K562 (cell line): ENCODE data around the gene RAB21. TPM values are rescaled to one million over a fixed set of nuclear protein-coding genes. Genes with fewer than 3 reads are reported as not detected.

Experiments used
- ATAC-seq: fragments of 200-7000 bp; cut with Tn5 transposase; 3 replicates; pipeline ENCODE4 v1.9.1; 2020; ENCODE audit warnings: moderate library complexity
- BruUV-seq: library from RNA; stranded (reverse); fragments of 400-500 nt; replicated peaks from 2 replicates; lab custom pipeline; 2021; lab: Mats Ljungman, UMichigan
- CTCF ChIA-PET: fragments of 300-600 bp; formaldehyde crosslinking; extraction: SDS; loops from one replicate; lab custom pipeline; 2021; ENCODE audit warnings: low intra/inter-chr PET ratio; lab: Yijun Ruan, JAX
- POLR2A ChIA-PET: fragments of 300-600, 350-650 bp; sonication (Branson Sonifier 250); formaldehyde crosslinking; extraction: SDS; loops from one replicate; lab custom pipeline; 2021; ENCODE audit warnings: antibody characterized with exemption, inconsistent platforms; lab: Yijun Ruan, JAX
- DNase-seq, 4 experiments: peaks; one replicate each; pipeline versions ENCODE4 v3.0.0 to v3.0.0-alpha.2; 2011 to 2018; ENCODE audit warnings: low spot score in 3 of 4, mixed read lengths in 3 of 4; ENCODE audit errors: extremely low read depth in 1 of 4
- FAIRE-seq: peaks from 2 replicates; lab custom pipeline; 2011; peaks lifted over from hg19 to GRCh38; lab: Jason Lieb, UNC
- H2AFZ ChIP-seq: 2 replicates; pipeline ENCODE4 v1.6.0; 2011; ENCODE audit warnings: low read depth, low read length, control low read depth, inconsistent platforms
- H3K27ac ChIP-seq: fragments of 200-600 bp; 3 replicates; pipeline ENCODE4 v1.8.0; 2011; ENCODE audit warnings: low read depth, mild to moderate bottlenecking, control low read depth, inconsistent platforms, low read length, moderate library complexity, mixed read lengths; ENCODE audit errors: extremely low read depth
- H3K27me3 ChIP-seq, 2 experiments: fragments of 300-600 bp in 1 of 2; 2 replicates in 1 of 2; 3 replicates in 1 of 2; pipeline versions ENCODE4 v1.6.0 to v1.8.0; 2011; ENCODE audit warnings: inconsistent platforms in 2 of 2, low read length in 2 of 2, mild to moderate bottlenecking in 1 of 2, mixed read lengths in 1 of 2, moderate library complexity in 1 of 2; ENCODE audit not compliant: control insufficient read depth in 2 of 2, insufficient read depth in 2 of 2
- H3K36me3 ChIP-seq: fragments of 300-600 bp; 3 replicates; pipeline ENCODE4 v1.8.0; 2011; ENCODE audit warnings: mild to moderate bottlenecking, low read length, inconsistent platforms; ENCODE audit not compliant: control insufficient read depth, insufficient read depth
- H3K4me1 ChIP-seq, 2 experiments: fragments of 200-600 bp in 1 of 2; replicated peaks in 1 of 2; 2 replicates in 1 of 2; 3 replicates in 1 of 2; pipeline versions ENCODE4 v1.5.1 to v1.8.0; 2011; ENCODE audit warnings: inconsistent platforms in 2 of 2, low read length in 2 of 2, mild to moderate bottlenecking in 1 of 2, mixed read lengths in 1 of 2, moderate library complexity in 1 of 2; ENCODE audit not compliant: control insufficient read depth in 2 of 2, insufficient read depth in 2 of 2
- H3K4me2 ChIP-seq: 2 replicates; pipeline ENCODE4 v1.6.1; 2011; ENCODE audit warnings: low read length, control low read depth, inconsistent platforms, mixed read lengths; ENCODE audit not compliant: insufficient read depth
- H3K4me3 ChIP-seq: fragments of 200-600 bp; sonication (generic), shearing (Covaris generic); 2 replicates; pipeline ENCODE4 v1.5.1; 2016; ENCODE audit warnings: control low read depth, inconsistent platforms
- H3K79me2 ChIP-seq: fragments of 200-600 bp; 3 replicates; pipeline ENCODE4 v1.8.0; 2011; ENCODE audit warnings: low read length, inconsistent platforms; ENCODE audit not compliant: control insufficient read depth, insufficient read depth
- H3K9ac ChIP-seq, 2 experiments: 2 replicates each; pipeline versions ENCODE4 v1.6.0 to v1.6.1; 2011; ENCODE audit warnings: low read depth in 2 of 2, low read length in 2 of 2, control low read depth in 1 of 2, inconsistent platforms in 1 of 2, mild to moderate bottlenecking in 1 of 2, mixed read lengths in 1 of 2; ENCODE audit not compliant: insufficient read depth in 1 of 2
- H3K9me1 ChIP-seq: one replicate; pipeline ENCODE4 v1.6.0; 2011; ENCODE audit warnings: inconsistent platforms, mild to moderate bottlenecking, low read length, moderate library complexity; ENCODE audit not compliant: control insufficient read depth, insufficient read depth
- H3K9me3 ChIP-seq: replicated peaks from 2 replicates; pipeline ENCODE4 v1.5.1; 2011; ENCODE audit warnings: low read depth, low read length, inconsistent platforms; ENCODE audit not compliant: control insufficient read depth, insufficient read depth
- H4K20me1 ChIP-seq: replicated peaks from 2 replicates; pipeline ENCODE4 v1.6.1; 2011; ENCODE audit warnings: low read length, inconsistent platforms, mixed read lengths; ENCODE audit not compliant: control insufficient read depth, insufficient read depth
- CBFB ChIP-seq: sonication (generic); formaldehyde crosslinking; IDR thresholded peaks from 2 replicates; pipeline ENCODE4 v1.4.0; 2020; ENCODE audit warnings: mild to moderate bottlenecking, missing genetic modification reagents
- RBM17 ChIP-seq: fragments of 200-400 bp; formaldehyde crosslinking; IDR thresholded peaks from 2 replicates; pipeline ENCODE4 v1.6.1; 2017; ENCODE audit warnings: low read depth, mild to moderate bottlenecking, low read length, borderline replicate concordance
- SMARCC2 ChIP-seq: fragments of 450-650 bp; IDR thresholded peaks from 2 replicates; pipeline ENCODE4 v1.6.1; 2017; ENCODE audit warnings: antibody characterized with exemption, moderate library complexity, mild to moderate bottlenecking, low read depth
- WGBS: fragments of 100-300 bp; shearing (Covaris generic); methylation state at CpG from one replicate; pipeline ENCODE4 v1.1.6; 2016; ENCODE audit warnings: low coverage, mixed read lengths; ENCODE audit not compliant: insufficient coverage; ENCODE audit errors: missing lambda C conversion rate; 5-methylcytosine and 5-hydroxymethylcytosine counted together
- in situ Hi-C: fragments of 300-500 bp; cut with MboI; formaldehyde crosslinking; loops from 4 replicates; pipeline ENCODE4 v1.15.0; 2018; ENCODE audit warnings: inconsistent platforms, mixed read lengths
- intact Hi-C: fragments of 100-400 bp; cut with micrococcal nuclease; formaldehyde crosslinking; loops from 2 replicates; pipeline ENCODE4 v1.14.2; 2022
- polyA plus RNA-seq, 8 experiments: library from polyadenylated mRNA; depleted of rRNA in 4 of 8; stranded (reverse) in 5 of 8; unstranded in 3 of 8; fragments of >200 nt; fragmentation: Nextera tagmentation in 2 of 8; fragmentation: Illumina TruSeq in 1 of 8; extraction: Ambion mirVana in 2 of 8; extraction: Trizol in 1 of 8; gene quantifications; 2 replicates each; pipeline versions ENCODE4 v1.2.1 to v1.2.3, GENCODE V29; 2011 to 2014; ENCODE audit warnings: inconsistent platforms in 1 of 8, missing spikeins in 1 of 8
- total RNA-seq, 7 experiments: library from RNA; depleted of rRNA in 6 of 7; stranded (reverse); fragments of >200 nt in 6 of 7; fragmentation: Illumina TruSeq in 2 of 7; extraction: Trizol in 2 of 7; gene quantifications; 2 replicates each; pipeline versions ENCODE4 v1.2.1 to v1.2.3, GENCODE V29; 2011 to 2021; ENCODE audit warnings: low replicate concordance in 1 of 7
- TF ChIP-seq, protein P1 (sequence below), 3 experiments: fragments of 200-800 bp in 1 of 3; fragments of 250-450 bp in 1 of 3; fragments of 450-650 bp in 1 of 3; sonication (Bioruptor Pico) in 1 of 3; sonication (Bioruptor generic) in 1 of 3; formaldehyde crosslinking in 1 of 3; IDR thresholded peaks; 2 replicates each; pipeline versions ENCODE4 v1.6.1 to v1.8.0; 2016 to 2022; ENCODE audit warnings: mild to moderate bottlenecking in 2 of 3, missing genetic modification characterization in 2 of 3, missing compliant biosample characterization in 1 of 3, moderate library complexity in 1 of 3
- TF ChIP-seq, protein P2 (sequence below), 2 experiments: fragments of 200-800 bp in 1 of 2; sonication (Bioruptor generic) in 1 of 2; sonication (generic) in 1 of 2; formaldehyde crosslinking in 1 of 2; IDR thresholded peaks in 1 of 2; conservative IDR thresholded peaks in 1 of 2; 2 replicates each; pipeline versions ENCODE4 v1.5.0 to v1.6.1; 2016 to 2020; ENCODE audit warnings: missing compliant biosample characterization in 1 of 2, missing genetic modification characterization in 1 of 2, missing genetic modification reagents in 1 of 2
- TF ChIP-seq, protein P3 (sequence below): IDR thresholded peaks from 3 replicates; pipeline ENCODE4 v1.6.1; 2011; ENCODE audit warnings: borderline replicate concordance, mild to moderate bottlenecking, moderate library complexity; ENCODE audit not compliant: insufficient read length; ENCODE audit errors: extremely low read depth

The RAB21 gene
- total and polyA plus RNA-seq, 9 of the 15 experiments (the other 6 are each of a cell fraction or from before 2014, with no cell fraction given): 5.3 to 45.6 (median 19.6) TPM

DNA sequence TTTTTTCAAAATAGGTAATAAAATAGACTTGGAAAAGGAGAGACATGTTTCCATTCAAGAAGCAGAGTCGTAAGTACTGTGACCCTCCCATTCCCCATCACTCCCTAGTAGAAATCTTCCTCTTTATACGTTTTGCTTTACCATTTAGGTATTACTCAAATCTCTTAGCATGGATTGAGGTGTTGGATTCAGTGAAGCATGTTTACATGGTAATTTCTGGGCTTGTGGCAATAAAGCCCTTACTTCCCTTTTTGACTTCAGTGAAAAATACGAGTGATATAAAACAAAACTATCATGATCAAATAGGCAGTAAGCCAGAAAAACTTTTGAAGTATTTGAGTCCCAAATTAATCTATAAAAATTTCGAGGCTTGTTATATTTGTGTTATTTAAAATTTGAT lies 27.4 kb downstream of the RAB21 start:
- intact Hi-C loops: loop anchor here (10.0 kb wide), 1 partner anchor 233 kb away; no protein-coding TSS in a partner anchor
- WGBS: 77% methylated on average over 4 of the region's 4 CpGs
- no peak for FAIRE-seq

More for the DNA sequence above, 27.4 kb downstream of the RAB21 start:
- Histone ChIP-seq H3K9me1 (peaks cover 3% of the 10 kb centered on the region), H3K4me3 (no peak overlapping the region), H4K20me1 (no peaks in the 10 kb centered on the region), H3K4me2 (no peak overlapping the region), H3K79me2 (peaks cover 4% of the 10 kb centered on the region; the same call in 1 of the 3 replicates), H2AFZ (no peak overlapping the region), H3K27ac (no peak overlapping the region), H3K4me1 (no peaks in the 10 kb centered on the region; a peak in 2 of 5 replicates), H3K27me3 (no peaks in the 10 kb centered on the region), H3K36me3 (peaks cover 64% of the 10 kb centered on the region), H3K9me3 (no peaks in the 10 kb centered on the region), H3K9ac (no peak overlapping the region)
- TF ChIP-seq, protein P1, sequence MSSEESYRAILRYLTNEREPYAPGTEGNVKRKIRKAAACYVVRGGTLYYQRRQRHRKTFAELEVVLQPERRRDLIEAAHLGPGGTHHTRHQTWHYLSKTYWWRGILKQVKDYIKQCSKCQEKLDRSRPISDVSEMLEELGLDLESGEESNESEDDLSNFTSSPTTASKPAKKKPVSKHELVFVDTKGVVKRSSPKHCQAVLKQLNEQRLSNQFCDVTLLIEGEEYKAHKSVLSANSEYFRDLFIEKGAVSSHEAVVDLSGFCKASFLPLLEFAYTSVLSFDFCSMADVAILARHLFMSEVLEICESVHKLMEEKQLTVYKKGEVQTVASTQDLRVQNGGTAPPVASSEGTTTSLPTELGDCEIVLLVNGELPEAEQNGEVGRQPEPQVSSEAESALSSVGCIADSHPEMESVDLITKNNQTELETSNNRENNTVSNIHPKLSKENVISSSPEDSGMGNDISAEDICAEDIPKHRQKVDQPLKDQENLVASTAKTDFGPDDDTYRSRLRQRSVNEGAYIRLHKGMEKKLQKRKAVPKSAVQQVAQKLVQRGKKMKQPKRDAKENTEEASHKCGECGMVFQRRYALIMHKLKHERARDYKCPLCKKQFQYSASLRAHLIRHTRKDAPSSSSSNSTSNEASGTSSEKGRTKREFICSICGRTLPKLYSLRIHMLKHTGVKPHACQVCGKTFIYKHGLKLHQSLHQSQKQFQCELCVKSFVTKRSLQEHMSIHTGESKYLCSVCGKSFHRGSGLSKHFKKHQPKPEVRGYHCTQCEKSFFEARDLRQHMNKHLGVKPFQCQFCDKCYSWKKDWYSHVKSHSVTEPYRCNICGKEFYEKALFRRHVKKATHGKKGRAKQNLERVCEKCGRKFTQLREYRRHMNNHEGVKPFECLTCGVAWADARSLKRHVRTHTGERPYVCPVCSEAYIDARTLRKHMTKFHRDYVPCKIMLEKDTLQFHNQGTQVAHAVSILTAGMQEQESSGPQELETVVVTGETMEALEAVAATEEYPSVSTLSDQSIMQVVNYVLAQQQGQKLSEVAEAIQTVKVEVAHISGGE (CRISPR knock-in tag; IDR thresholded peaks at IDR 0.05): no peak
- TF ChIP-seq SMARCC2: no peak
- TF ChIP-seq, protein P2, sequence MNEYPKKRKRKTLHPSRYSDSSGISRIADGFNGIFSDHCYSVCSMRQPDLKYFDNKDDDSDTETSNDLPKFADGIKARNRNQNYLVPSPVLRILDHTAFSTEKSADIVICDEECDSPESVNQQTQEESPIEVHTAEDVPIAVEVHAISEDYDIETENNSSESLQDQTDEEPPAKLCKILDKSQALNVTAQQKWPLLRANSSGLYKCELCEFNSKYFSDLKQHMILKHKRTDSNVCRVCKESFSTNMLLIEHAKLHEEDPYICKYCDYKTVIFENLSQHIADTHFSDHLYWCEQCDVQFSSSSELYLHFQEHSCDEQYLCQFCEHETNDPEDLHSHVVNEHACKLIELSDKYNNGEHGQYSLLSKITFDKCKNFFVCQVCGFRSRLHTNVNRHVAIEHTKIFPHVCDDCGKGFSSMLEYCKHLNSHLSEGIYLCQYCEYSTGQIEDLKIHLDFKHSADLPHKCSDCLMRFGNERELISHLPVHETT (CRISPR knock-in tag; conservative IDR thresholded peaks at IDR 0.05 in 1 of 2, IDR thresholded peaks at IDR 0.05 in 1 of 2): no peak
- TF ChIP-seq, protein P3, sequence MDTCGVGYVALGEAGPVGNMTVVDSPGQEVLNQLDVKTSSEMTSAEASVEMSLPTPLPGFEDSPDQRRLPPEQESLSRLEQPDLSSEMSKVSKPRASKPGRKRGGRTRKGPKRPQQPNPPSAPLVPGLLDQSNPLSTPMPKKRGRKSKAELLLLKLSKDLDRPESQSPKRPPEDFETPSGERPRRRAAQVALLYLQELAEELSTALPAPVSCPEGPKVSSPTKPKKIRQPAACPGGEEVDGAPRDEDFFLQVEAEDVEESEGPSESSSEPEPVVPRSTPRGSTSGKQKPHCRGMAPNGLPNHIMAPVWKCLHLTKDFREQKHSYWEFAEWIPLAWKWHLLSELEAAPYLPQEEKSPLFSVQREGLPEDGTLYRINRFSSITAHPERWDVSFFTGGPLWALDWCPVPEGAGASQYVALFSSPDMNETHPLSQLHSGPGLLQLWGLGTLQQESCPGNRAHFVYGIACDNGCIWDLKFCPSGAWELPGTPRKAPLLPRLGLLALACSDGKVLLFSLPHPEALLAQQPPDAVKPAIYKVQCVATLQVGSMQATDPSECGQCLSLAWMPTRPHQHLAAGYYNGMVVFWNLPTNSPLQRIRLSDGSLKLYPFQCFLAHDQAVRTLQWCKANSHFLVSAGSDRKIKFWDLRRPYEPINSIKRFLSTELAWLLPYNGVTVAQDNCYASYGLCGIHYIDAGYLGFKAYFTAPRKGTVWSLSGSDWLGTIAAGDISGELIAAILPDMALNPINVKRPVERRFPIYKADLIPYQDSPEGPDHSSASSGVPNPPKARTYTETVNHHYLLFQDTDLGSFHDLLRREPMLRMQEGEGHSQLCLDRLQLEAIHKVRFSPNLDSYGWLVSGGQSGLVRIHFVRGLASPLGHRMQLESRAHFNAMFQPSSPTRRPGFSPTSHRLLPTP: no peak
- TF ChIP-seq RBM17: no peak
- no peak for TF ChIP-seq CBFB
- POLR2A ChIA-PET: no interaction called here
- in situ Hi-C loops: no loop called here
- ATAC-seq (no peak), DNase-seq (no peak)
- no TSS peak for BruUV-seq
- CTCF ChIA-PET: no interaction called here
